Globus pallidus (tissue), 1 donor: ENCODE results near the gene FAAP20.
A peak's percentile ranks its signal among the peaks of the same experiment; 100 is the strongest.

Experiments
- DNase-seq: peaks from one replicate; pipeline ENCODE4 v3.0.0-alpha.2; 2015; ENCODE audit warnings: low spot score

FAAP20 gene

DNA sequence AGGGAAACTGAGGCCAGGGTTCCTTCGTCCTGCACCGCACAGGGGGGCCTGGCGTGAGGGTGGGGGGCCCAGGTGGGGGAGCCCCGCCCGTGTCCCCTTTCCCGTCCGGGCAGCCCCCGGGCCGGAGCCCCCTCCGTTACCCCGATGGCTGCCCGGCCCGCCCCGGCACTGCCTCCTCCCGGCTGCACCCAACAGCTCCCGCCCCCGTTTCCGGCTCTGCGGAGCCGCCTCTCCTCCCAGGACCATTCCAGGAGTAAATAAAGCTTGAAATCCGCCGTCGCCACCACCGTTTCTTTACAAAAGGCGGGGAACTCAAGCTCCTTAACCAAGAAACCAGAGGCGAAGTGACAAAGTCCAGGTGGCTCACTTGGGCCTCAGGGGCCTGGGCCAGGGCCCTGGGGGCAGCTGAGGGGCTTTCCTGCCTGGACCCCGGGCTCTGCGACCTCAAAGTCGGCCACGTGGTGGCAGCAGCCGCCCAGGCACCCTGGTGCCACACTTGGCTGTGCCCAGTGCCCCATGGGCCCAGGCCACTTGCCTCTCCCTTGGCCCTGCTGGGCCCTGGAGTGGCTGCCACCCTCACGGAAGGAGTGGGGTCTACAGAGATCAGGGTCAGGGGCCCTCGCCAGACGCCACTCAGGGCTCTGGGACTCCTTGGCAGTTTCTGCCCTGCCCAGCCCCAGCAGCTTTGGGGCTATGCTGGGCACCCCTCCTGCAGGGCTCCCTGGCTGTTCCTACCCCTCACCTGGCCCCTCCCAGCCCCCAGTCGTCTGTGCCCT, 514 bp upstream of the FAAP20 start:
- DNase-seq, result peak; percentile 85

DNA sequence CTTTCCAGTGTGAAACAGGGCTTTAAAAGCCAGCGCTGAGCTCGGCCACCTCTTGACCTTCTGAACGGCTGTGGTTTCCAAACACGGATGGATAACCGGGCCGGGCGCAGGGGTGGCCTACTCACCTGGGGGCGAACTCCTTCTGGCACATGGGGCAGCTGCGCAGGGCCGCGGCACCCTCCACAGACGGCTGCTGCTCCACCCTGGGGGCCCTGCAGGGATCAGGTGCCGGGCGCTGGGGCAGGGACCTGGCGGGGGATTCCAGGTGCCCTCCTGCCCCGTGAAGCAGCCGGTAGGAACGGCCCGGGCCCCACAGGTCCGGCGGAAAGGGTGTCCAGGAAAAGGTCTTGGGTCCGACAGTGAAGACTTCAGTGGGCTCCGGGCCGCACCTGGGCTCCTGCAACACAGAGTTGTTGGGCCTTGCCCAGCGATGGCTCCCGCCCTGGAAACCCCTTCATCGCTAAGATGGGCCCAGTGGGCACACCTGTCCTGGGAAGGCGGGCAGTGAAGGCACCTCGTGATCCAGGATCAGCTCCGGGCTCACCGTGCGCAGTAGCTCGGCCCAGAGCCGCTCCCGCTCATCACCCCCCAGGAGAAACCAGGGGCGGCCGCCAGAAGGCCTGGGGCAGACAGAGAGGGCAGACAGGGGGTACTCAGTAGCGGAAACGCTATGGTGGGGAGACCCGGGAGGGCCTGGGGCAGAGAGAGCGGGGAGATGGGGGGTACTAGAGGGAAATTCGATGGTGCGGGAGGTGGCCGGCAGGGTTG, 874 bp downstream of the FAAP20 start:
- DNase-seq, result no peak

DNA sequence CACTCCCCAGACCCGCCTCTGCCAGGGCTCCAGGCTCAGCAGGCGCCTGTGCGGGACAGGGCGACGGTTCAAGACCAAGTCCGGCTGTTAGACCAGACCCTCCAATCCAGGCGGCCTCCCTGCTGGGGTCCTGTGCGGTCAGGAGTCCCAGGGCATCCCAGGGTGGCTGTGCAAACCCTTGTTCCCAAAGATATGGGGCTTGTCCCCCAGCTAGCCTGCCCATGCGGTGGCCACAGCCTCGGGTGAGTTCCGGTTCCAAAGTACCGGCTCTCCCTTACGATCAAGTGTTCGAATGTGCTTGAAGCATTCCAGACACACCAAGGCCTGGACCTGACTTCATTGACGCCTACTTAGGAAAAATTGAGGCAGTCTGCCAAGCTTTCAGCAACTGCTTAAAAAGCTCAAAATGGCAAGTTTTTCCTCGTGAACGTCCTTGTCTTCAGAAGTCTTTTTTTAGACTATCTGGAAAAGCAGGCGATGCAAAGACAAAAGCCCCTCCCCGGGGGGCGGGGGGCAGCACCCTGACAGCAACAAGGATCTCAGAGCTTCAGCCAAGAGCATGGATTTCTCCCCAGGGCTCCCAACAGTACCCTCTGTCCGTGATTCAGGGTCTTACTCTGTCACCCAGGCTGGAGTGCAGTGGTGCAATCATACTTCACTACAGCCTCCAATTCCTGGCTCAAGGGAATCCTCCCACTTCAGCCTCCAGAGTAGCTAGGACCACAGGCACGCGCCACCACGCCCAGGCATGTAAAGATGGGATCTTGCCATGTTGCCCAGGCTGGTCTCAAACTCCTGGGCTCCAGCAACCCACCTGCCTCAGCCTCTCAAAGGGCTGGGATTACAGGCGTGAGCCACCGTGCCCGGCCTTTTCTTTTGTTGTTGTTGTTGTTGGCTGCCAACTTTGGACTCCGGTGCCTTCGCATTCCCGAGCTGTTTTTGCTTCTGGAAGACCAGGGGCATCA, 2.3 kb downstream of the FAAP20 start:
- DNase-seq, result no peak

GRCh38 chr1:2190491-2190976, 4.0 kb downstream of the FAAP20 start:
- no peak for DNase-seq

GRCh38 chr1:2189459-2190425, 4.8 kb downstream of the FAAP20 start:
- peak; percentile 93 for DNase-seq

GRCh38 chr1:2188336-2188735, 6.2 kb downstream of the FAAP20 start:
- DNase-seq, result no peak

- no peak for DNase-seq
These were observed 7.0 kb downstream of the FAAP20 start for GRCh38 chr1:2187619-2188018.

- no peak for DNase-seq
These were observed 7.7 kb downstream of the FAAP20 start for GRCh38 chr1:2186901-2187300.

DNA sequence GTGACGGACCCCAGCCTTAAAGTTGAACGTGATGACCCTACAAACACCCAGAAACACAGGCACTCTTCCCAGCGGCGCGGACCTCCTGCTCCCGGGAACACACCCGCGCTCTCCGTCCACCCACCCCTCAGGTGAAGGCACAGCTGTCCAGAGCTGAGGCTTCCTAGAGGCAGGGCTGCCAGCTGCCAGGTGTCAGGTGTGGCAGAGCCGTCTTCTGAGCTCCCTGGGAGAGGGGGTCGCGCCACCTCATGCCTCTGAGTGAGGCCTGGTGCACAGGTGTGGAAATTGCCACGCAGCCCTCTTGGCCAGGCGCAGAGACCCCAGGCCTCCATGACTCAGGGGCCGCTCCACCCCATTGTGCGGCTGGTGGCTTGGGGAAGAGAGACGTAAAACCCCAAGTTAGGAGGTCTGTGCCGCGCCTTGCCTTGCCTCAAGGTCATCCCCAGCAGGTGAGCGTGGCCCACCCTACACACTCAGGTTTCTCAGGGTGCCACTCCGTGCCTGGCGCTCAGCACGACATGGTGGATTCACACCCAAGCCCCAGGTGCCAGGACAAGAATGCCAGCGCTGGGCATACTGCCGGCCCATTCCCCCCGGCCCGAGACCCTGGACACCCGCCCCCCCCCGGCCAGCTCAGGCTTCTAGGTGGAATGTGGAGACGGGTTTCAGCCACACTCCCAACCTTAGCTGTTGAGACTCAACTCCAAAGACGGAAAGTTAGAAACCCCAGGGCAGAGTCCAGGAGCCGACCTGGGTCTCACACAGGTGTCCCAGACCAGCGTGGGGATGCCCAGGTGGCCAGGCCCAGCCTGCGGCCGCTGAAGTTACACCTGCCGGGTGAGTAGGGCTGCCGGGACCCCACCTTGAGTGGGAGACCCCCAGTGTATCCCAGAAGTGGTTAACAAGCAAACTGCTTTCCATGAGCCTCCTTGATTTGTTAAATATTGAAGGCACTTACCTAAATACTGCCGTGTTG, 8.4 kb downstream of the FAAP20 start:
- DNase-seq, result no peak

- no peak for DNase-seq
These were observed 9.6 kb downstream of the FAAP20 start for GRCh38 chr1:2184934-2185333.

GRCh38 chr1:2184531-2184930, 10.0 kb downstream of the FAAP20 start:
- DNase-seq, result no peak

DNA sequence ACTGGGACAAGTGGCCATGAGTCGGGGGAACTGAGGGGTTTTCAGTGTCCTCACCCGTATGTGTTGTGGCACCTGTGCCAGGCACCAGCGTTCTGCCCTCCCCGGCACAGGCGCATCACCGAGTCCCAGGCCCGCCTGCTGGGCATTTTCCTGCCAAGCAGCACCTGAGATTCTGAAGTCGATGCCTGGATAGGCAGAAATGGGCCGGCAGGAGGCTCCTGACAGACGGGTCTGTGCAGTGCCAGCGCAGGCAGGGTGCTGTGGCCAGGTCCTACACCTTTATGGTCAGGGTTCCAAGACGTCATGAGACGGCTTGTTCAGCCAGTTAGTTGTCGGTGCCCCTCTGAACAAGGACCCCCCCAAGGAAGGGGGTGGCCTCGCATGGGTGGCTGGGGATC, 10.6 kb downstream of the FAAP20 start:
- DNase-seq, result no peak

DNA sequence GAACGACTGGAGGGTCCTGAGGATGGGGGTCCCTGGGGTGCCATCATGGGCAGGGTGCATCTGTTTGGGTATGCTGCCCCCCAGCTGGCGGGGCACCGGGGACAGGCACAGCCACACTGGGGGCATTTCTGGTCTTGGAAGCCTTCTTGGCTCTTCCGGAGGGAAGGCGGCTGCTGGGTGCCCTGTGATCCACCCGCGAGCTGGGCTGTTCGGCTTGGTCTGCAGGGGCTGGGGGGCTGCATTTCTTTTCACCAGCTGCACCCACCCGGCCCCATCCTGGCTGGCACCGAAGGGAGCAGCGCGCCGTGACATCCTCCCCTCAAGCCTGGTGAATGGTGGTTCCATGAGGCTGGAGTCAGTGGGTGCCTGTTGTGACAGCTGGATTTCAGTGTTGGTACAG, 12.2 kb downstream of the FAAP20 start:
- no peak for DNase-seq

GRCh38 chr1:2181752-2182151, 12.8 kb downstream of the FAAP20 start:
- DNase-seq, result no peak

GRCh38 chr1:2181271-2181670, 13.3 kb downstream of the FAAP20 start:
- no peak for DNase-seq

DNA sequence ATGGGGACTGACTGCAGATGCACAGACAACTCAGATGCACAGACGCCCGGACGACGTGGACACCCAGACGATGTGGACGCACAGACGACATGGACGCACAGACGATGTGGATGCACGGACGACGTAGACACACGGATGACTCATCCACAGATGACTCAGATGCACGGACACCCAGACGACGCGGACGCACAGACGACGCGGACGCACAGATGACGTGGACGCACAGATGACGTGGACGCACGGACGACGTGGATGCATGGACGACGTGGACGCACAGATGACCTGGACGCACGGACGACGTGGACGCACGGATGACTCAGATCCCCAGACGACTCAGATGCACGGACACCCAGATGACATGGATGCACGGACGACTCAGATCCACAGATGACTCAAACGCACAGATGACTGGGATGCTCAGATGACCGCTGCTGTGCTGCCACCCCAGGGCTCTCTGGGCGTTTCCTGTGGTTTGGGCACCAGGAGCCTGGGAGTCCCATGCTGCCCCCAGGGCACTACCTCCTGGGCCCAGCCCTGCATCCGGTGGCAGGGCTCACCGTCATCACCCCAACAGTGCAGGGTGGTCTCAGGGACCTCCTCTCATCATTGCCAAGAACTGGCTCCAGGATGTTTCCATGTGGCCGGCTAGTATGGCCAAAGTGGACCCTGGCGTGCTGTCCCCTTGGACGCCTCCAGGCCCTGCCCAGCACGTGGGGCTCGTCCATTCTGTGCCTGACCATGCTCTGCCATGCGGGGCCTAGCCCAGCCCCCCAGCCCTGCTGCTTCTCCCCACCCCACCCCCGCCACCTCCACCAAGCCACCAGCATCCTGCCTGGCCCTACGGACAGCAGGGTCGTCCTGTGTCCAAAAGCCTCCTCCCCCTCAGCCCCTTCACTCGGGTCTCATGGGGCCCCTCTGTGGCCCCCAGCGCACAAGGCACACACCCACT, 14.0 kb downstream of the FAAP20 start:
- no peak for DNase-seq

GRCh38 chr1:2179283-2180013, 15.1 kb downstream of the FAAP20 start:
- DNase-seq, result no peak

GRCh38 chr1:2178875-2179274, 15.7 kb downstream of the FAAP20 start:
- no peak for DNase-seq
